SK-N-SH (cell line): ENCODE measurements around the gene IRAK4. TPM values are rescaled to one million over a fixed set of nuclear protein-coding genes. Genes with fewer than 3 reads are reported as not detected.

Experiments
- CTCF ChIA-PET: fragments of 300-600, 350-600 bp; formaldehyde crosslinking; extraction: SDS; loops from one replicate; lab custom pipeline; 2021; lab: Yijun Ruan, JAX
- POLR2A ChIA-PET: fragments of 350-600 bp; sonication (Branson Sonifier 250); formaldehyde crosslinking; extraction: SDS; loops from one replicate; lab custom pipeline; 2020; ENCODE audit warnings: antibody characterized with exemption, inconsistent platforms; lab: Yijun Ruan, JAX
- DNase-seq: peaks from one replicate; pipeline ENCODE4 v3.0.0; 2012
- H2AFZ ChIP-seq: fragments of 200-600 bp; sonication (generic); 2 replicates; pipeline ENCODE4 v1.8.1; 2016; ENCODE audit warnings: antibody characterized with exemption, mild to moderate bottlenecking, low read depth
- H3F3A ChIP-seq: fragments of 200-600 bp; sonication (generic); replicated peaks from 2 replicates; pipeline ENCODE3; 2016; ENCODE audit warnings: antibody characterized with exemption, mild to moderate bottlenecking; ENCODE audit not compliant: insufficient read depth
- H3K27ac ChIP-seq, 2 experiments: fragments of 200-500 bp in 1 of 2; fragments of 200-600 bp in 1 of 2; sonication (Bioruptor generic) in 1 of 2; sonication (generic), shearing (Covaris generic) in 1 of 2; 2 replicates each; pipeline versions ENCODE4 v1.5.1 to v1.6.1; 2014 to 2016; ENCODE audit warnings: low read depth in 2 of 2, inconsistent platforms in 1 of 2, low read length in 1 of 2, mild to moderate bottlenecking in 1 of 2, mixed read lengths in 1 of 2
- H3K27me3 ChIP-seq: fragments of 200-600 bp; sonication (generic), shearing (Covaris generic); 2 replicates; pipeline ENCODE4 v1.6.1; 2016; ENCODE audit warnings: mixed run types; ENCODE audit not compliant: insufficient read depth
- H3K36me3 ChIP-seq, 2 experiments: fragments of 200-500 bp in 1 of 2; fragments of 200-600 bp in 1 of 2; sonication (Bioruptor generic) in 1 of 2; sonication (generic) in 1 of 2; replicated peaks in 1 of 2; 2 replicates each; pipeline versions ENCODE3 to v1.5.1; 2014 to 2016; ENCODE audit warnings: low read length in 1 of 2, mild to moderate bottlenecking in 1 of 2; ENCODE audit not compliant: insufficient read depth in 2 of 2, control insufficient read depth in 1 of 2
- H3K4me1 ChIP-seq, 2 experiments: fragments of 200-500 bp in 1 of 2; fragments of 200-600 bp in 1 of 2; sonication (Bioruptor generic) in 1 of 2; sonication (generic), shearing (Covaris generic) in 1 of 2; 2 replicates each; pipeline versions ENCODE4 v1.5.1 to v1.6.1; 2014 to 2016; ENCODE audit warnings: low read depth in 1 of 2, low read length in 1 of 2, mixed run types in 1 of 2; ENCODE audit not compliant: insufficient read depth in 2 of 2, control insufficient read depth in 1 of 2
- H3K4me2 ChIP-seq: fragments of 200-600 bp; sonication (generic), shearing (Covaris generic); 2 replicates; pipeline ENCODE4 v1.6.1; 2017; ENCODE audit warnings: mixed run types
- H3K4me3 ChIP-seq, 2 experiments: fragments of 200-500 bp in 1 of 2; fragments of 200-600 bp in 1 of 2; sonication (Bioruptor generic) in 1 of 2; sonication (generic), shearing (Covaris generic) in 1 of 2; 2 replicates each; pipeline versions ENCODE4 v1.5.1 to v1.8.1; 2014 to 2016; ENCODE audit warnings: low read depth in 2 of 2, inconsistent platforms in 1 of 2, low read length in 1 of 2, mild to moderate bottlenecking in 1 of 2, mixed read lengths in 1 of 2, moderate library complexity in 1 of 2
- H3K79me2 ChIP-seq: fragments of 200-600 bp; sonication (generic); 2 replicates; pipeline ENCODE4 v1.8.1; 2017; ENCODE audit warnings: mild to moderate bottlenecking; ENCODE audit not compliant: insufficient read depth
- H3K9ac ChIP-seq: fragments of 200-600 bp; sonication (generic); 2 replicates; pipeline ENCODE4 v1.6.1; 2017; ENCODE audit warnings: mixed run types
- H3K9me2 ChIP-seq: fragments of 200-600 bp; sonication (generic); 2 replicates; pipeline ENCODE4 v1.6.1; 2017; ENCODE audit warnings: mixed run types
- H3K9me3 ChIP-seq: fragments of 200-600 bp; sonication (generic); 2 replicates; pipeline ENCODE4 v1.6.1; 2017; ENCODE audit warnings: mixed run types, mild to moderate bottlenecking, moderate library complexity
- H4K20me1 ChIP-seq: fragments of 200-600 bp; sonication (generic); 2 replicates; pipeline ENCODE4 v1.6.1; 2017; ENCODE audit warnings: mild to moderate bottlenecking, mixed run types; ENCODE audit not compliant: insufficient read depth
- CHD2 ChIP-seq: fragments of 150-350 bp; IDR thresholded peaks from 2 replicates; pipeline ENCODE4 v1.6.1; 2018; ENCODE audit warnings: low read length; ENCODE audit not compliant: partially characterized antibody
- CTCF ChIP-seq: fragments of 200-600 bp; sonication (generic); IDR thresholded peaks from 2 replicates; pipeline ENCODE4 v1.6.1; 2017; ENCODE audit warnings: antibody characterized with exemption, mild to moderate bottlenecking, moderate library complexity
- ELF1 ChIP-seq: IDR thresholded peaks from 2 replicates; pipeline ENCODE4 v1.4.0; 2012
- EZH2phosphoT487 ChIP-seq: fragments of 200-600 bp; sonication (generic); IDR thresholded peaks from 2 replicates; pipeline ENCODE4 v1.6.1; 2017; ENCODE audit warnings: low read depth, mixed run types, mild to moderate bottlenecking, antibody characterized with exemption, moderate library complexity, borderline replicate concordance
- FOXM1 ChIP-seq: IDR thresholded peaks from 2 replicates; pipeline ENCODE4 v1.4.0; 2012; ENCODE audit warnings: low read depth, mild to moderate bottlenecking
- GATA2 ChIP-seq: sonication (generic); formaldehyde crosslinking; IDR thresholded peaks from 2 replicates; pipeline ENCODE4 v1.5.0; 2020; ENCODE audit warnings: mild to moderate bottlenecking, missing genetic modification reagents
- MEF2A ChIP-seq: IDR thresholded peaks from 2 replicates; pipeline ENCODE4 v1.4.0; 2012; ENCODE audit warnings: low read depth, borderline replicate concordance
- MXI1 ChIP-seq: IDR thresholded peaks from 2 replicates; pipeline ENCODE4 v1.6.1; 2012; ENCODE audit warnings: mild to moderate bottlenecking, low read depth, low read length, improper control_type of control experiment
- NFIC ChIP-seq: IDR thresholded peaks from 2 replicates; pipeline ENCODE4 v1.4.0; 2012; ENCODE audit warnings: borderline replicate concordance
- RFX5 ChIP-seq: IDR thresholded peaks from 2 replicates; pipeline ENCODE4 v1.6.1; 2012; ENCODE audit warnings: mild to moderate bottlenecking, improper control_type of control experiment, low read length
- SMC3 ChIP-seq: IDR thresholded peaks from 2 replicates; pipeline ENCODE4 v1.6.1; 2012; ENCODE audit warnings: low read depth, low read length, improper control_type of control experiment
- TCF12 ChIP-seq: IDR thresholded peaks from 2 replicates; pipeline ENCODE4 v1.4.0; 2012
- WGBS: methylation state at CpG from one replicate; pipeline ENCODE4 v1.1.6; 2017; ENCODE audit warnings: low lambda C conversion rate; 5-methylcytosine and 5-hydroxymethylcytosine counted together
- polyA plus RNA-seq, 3 experiments: library from polyadenylated mRNA; depleted of rRNA; stranded (reverse); fragments of >200 nt; gene quantifications; 2 replicates each; pipeline ENCODE4 v1.2.3, GENCODE V29; 2012

The IRAK4 gene
- polyA plus RNA-seq, 1 of the 3 experiments (the other 2 are of a cell fraction) = 5.1 TPM

GRCh38 chr12:43835656-43836474 lies 77.1 kb downstream of the IRAK4 start, which contains the start of gene TMEM117 (continued):
- TF ChIP-seq CTCF (no peak), MEF2A (no peak), FOXM1 (no peak), NFIC (no peak), CHD2 (peak; percentile 60), EZH2phosphoT487 (no peak), GATA2 (no peak), RFX5 (no peak), ELF1 (peak; percentile 60), MXI1 (no peak; the same call in 1 of the 2 replicates), TCF12 (no peak)

GRCh38 chr12:43836475-43836989 lies 77.8 kb downstream of the IRAK4 start:
- Histone ChIP-seq H3K4me3 (peak overlapping the region; percentile 73 to 80), H3K27me3 (no peaks in the 10 kb centered on the region), H3K4me2 (peak overlapping the region; percentile 98), H3K36me3 (no peaks in the 10 kb centered on the region), H3K27ac (peak overlapping the region; percentile 65 to 84), H3F3A (no peaks in the 10 kb centered on the region), H3K9me2 (no peaks in the 10 kb centered on the region), H3K9me3 (no peaks in the 10 kb centered on the region), H3K9ac (peak overlapping the region; percentile 78), H3K79me2 (no peaks in the 10 kb centered on the region), H3K4me1 (peaks cover 0 to 9% of the 10 kb centered on the region in 2 experiments; a peak in 2 of 4 replicates), H4K20me1 (no peaks in the 10 kb centered on the region), H2AFZ (peak overlapping the region; percentile 95)
- ChIA-PET POLR2A (interaction anchor here (2.2 kb wide), 1 partner anchor 30 kb away, joined by 16 read pairs; the partner anchor contains the start of gene TWF1), CTCF (interaction anchor here (0.8 to 2.8 kb wide), 3 partner anchors 33 to 77 kb away, joined by 3 to 7 read pairs (median 4); no protein-coding TSS in a partner anchor)
- WGBS = 3% methylated on average over 8 of the region's 8 CpGs
- DNase-seq = peak; percentile 19
- no peak for TF ChIP-seq SMC3
- TF ChIP-seq, all 33 proteins: peak for 0

Other genes starting within 250 kb of the IRAK4 start
- gene ADAMTS20, start 206.7 kb upstream of the IRAK4 start, polyA plus RNA-seq (2012; rRNA removed) = not detected in 2 replicates
- gene PUS7L, start 161 bp upstream of the IRAK4 start, polyA plus RNA-seq (2012; rRNA removed) = 1.8 and 2.6 TPM in 2 replicates
- 36.9 and 51.7 TPM in 2 replicates for gene TWF1, start 47.4 kb downstream of the IRAK4 start, polyA plus RNA-seq (2012; rRNA removed)
- 0.81 and 1.0 TPM in 2 replicates for gene TMEM117, start 77.1 kb downstream of the IRAK4 start, polyA plus RNA-seq (2012; rRNA removed)